K562 (cell line): ENCODE data around the gene LAGE3. TPM values are rescaled to one million over a fixed set of nuclear protein-coding genes. Genes with fewer than 3 reads are reported as not detected.
A peak's percentile ranks its signal among the peaks of the same experiment; 100 is the strongest.

ENCODE experiments used
- ATAC-seq: fragments of 200-7000 bp; cut with Tn5 transposase; 3 replicates; pipeline ENCODE4 v1.9.1; 2020; ENCODE audit warnings: moderate library complexity
- BruUV-seq: library from RNA; stranded (reverse); fragments of 400-500 nt; replicated peaks from 2 replicates; lab custom pipeline; 2021; lab: Mats Ljungman, UMichigan
- CTCF ChIA-PET: fragments of 300-600 bp; formaldehyde crosslinking; extraction: SDS; loops from one replicate; lab custom pipeline; 2021; ENCODE audit warnings: low intra/inter-chr PET ratio; lab: Yijun Ruan, JAX
- POLR2A ChIA-PET: fragments of 300-600, 350-650 bp; sonication (Branson Sonifier 250); formaldehyde crosslinking; extraction: SDS; loops from one replicate; lab custom pipeline; 2021; ENCODE audit warnings: antibody characterized with exemption, inconsistent platforms; lab: Yijun Ruan, JAX
- DNase-seq, 4 experiments: peaks; one replicate each; pipeline versions ENCODE4 v3.0.0 to v3.0.0-alpha.2; 2011 to 2018; ENCODE audit warnings: low spot score in 3 of 4, mixed read lengths in 3 of 4; ENCODE audit errors: extremely low read depth in 1 of 4
- FAIRE-seq: peaks from 2 replicates; lab custom pipeline; 2011; peaks lifted over from hg19 to GRCh38; lab: Jason Lieb, UNC
- H2AFZ ChIP-seq: 2 replicates; pipeline ENCODE4 v1.6.0; 2011; ENCODE audit warnings: low read depth, low read length, control low read depth, inconsistent platforms
- H3K27ac ChIP-seq: fragments of 200-600 bp; 3 replicates; pipeline ENCODE4 v1.8.0; 2011; ENCODE audit warnings: low read depth, mild to moderate bottlenecking, control low read depth, inconsistent platforms, low read length, moderate library complexity, mixed read lengths; ENCODE audit errors: extremely low read depth
- H3K27me3 ChIP-seq, 2 experiments: fragments of 300-600 bp in 1 of 2; 2 replicates in 1 of 2; 3 replicates in 1 of 2; pipeline versions ENCODE4 v1.6.0 to v1.8.0; 2011; ENCODE audit warnings: inconsistent platforms in 2 of 2, low read length in 2 of 2, mild to moderate bottlenecking in 1 of 2, mixed read lengths in 1 of 2, moderate library complexity in 1 of 2; ENCODE audit not compliant: control insufficient read depth in 2 of 2, insufficient read depth in 2 of 2
- H3K36me3 ChIP-seq: fragments of 300-600 bp; 3 replicates; pipeline ENCODE4 v1.8.0; 2011; ENCODE audit warnings: mild to moderate bottlenecking, low read length, inconsistent platforms; ENCODE audit not compliant: control insufficient read depth, insufficient read depth
- H3K4me1 ChIP-seq, 2 experiments: fragments of 200-600 bp in 1 of 2; replicated peaks in 1 of 2; 2 replicates in 1 of 2; 3 replicates in 1 of 2; pipeline versions ENCODE4 v1.5.1 to v1.8.0; 2011; ENCODE audit warnings: inconsistent platforms in 2 of 2, low read length in 2 of 2, mild to moderate bottlenecking in 1 of 2, mixed read lengths in 1 of 2, moderate library complexity in 1 of 2; ENCODE audit not compliant: control insufficient read depth in 2 of 2, insufficient read depth in 2 of 2
- H3K4me2 ChIP-seq: 2 replicates; pipeline ENCODE4 v1.6.1; 2011; ENCODE audit warnings: low read length, control low read depth, inconsistent platforms, mixed read lengths; ENCODE audit not compliant: insufficient read depth
- H3K4me3 ChIP-seq: fragments of 200-600 bp; sonication (generic), shearing (Covaris generic); 2 replicates; pipeline ENCODE4 v1.5.1; 2016; ENCODE audit warnings: control low read depth, inconsistent platforms
- H3K79me2 ChIP-seq: fragments of 200-600 bp; 3 replicates; pipeline ENCODE4 v1.8.0; 2011; ENCODE audit warnings: low read length, inconsistent platforms; ENCODE audit not compliant: control insufficient read depth, insufficient read depth
- H3K9ac ChIP-seq, 2 experiments: 2 replicates each; pipeline versions ENCODE4 v1.6.0 to v1.6.1; 2011; ENCODE audit warnings: low read depth in 2 of 2, low read length in 2 of 2, control low read depth in 1 of 2, inconsistent platforms in 1 of 2, mild to moderate bottlenecking in 1 of 2, mixed read lengths in 1 of 2; ENCODE audit not compliant: insufficient read depth in 1 of 2
- H3K9me1 ChIP-seq: one replicate; pipeline ENCODE4 v1.6.0; 2011; ENCODE audit warnings: inconsistent platforms, mild to moderate bottlenecking, low read length, moderate library complexity; ENCODE audit not compliant: control insufficient read depth, insufficient read depth
- H3K9me3 ChIP-seq: replicated peaks from 2 replicates; pipeline ENCODE4 v1.5.1; 2011; ENCODE audit warnings: low read depth, low read length, inconsistent platforms; ENCODE audit not compliant: control insufficient read depth, insufficient read depth
- H4K20me1 ChIP-seq: replicated peaks from 2 replicates; pipeline ENCODE4 v1.6.1; 2011; ENCODE audit warnings: low read length, inconsistent platforms, mixed read lengths; ENCODE audit not compliant: control insufficient read depth, insufficient read depth
- CHD2 ChIP-seq: IDR thresholded peaks from 2 replicates; pipeline ENCODE4 v1.6.1; 2011; ENCODE audit warnings: low read depth, low read length
- SRSF9 ChIP-seq: fragments of 200-400 bp; formaldehyde crosslinking; IDR thresholded peaks from 2 replicates; pipeline ENCODE4 v1.6.1; 2017; ENCODE audit warnings: low read depth, low read length, borderline replicate concordance
- WGBS: fragments of 100-300 bp; shearing (Covaris generic); methylation state at CpG from one replicate; pipeline ENCODE4 v1.1.6; 2016; ENCODE audit warnings: low coverage, mixed read lengths; ENCODE audit not compliant: insufficient coverage; ENCODE audit errors: missing lambda C conversion rate; 5-methylcytosine and 5-hydroxymethylcytosine counted together
- in situ Hi-C: fragments of 300-500 bp; cut with MboI; formaldehyde crosslinking; loops from 4 replicates; pipeline ENCODE4 v1.15.0; 2018; ENCODE audit warnings: inconsistent platforms, mixed read lengths
- intact Hi-C: fragments of 100-400 bp; cut with micrococcal nuclease; formaldehyde crosslinking; loops from 2 replicates; pipeline ENCODE4 v1.14.2; 2022
- polyA plus RNA-seq, 8 experiments: library from polyadenylated mRNA; depleted of rRNA in 4 of 8; stranded (reverse) in 5 of 8; unstranded in 3 of 8; fragments of >200 nt; fragmentation: Nextera tagmentation in 2 of 8; fragmentation: Illumina TruSeq in 1 of 8; extraction: Ambion mirVana in 2 of 8; extraction: Trizol in 1 of 8; gene quantifications; 2 replicates each; pipeline versions ENCODE4 v1.2.1 to v1.2.3, GENCODE V29; 2011 to 2014; ENCODE audit warnings: inconsistent platforms in 1 of 8, missing spikeins in 1 of 8
- total RNA-seq, 7 experiments: library from RNA; depleted of rRNA in 6 of 7; stranded (reverse); fragments of >200 nt in 6 of 7; fragmentation: Illumina TruSeq in 2 of 7; extraction: Trizol in 2 of 7; gene quantifications; 2 replicates each; pipeline versions ENCODE4 v1.2.1 to v1.2.3, GENCODE V29; 2011 to 2021; ENCODE audit warnings: low replicate concordance in 1 of 7
- TF ChIP-seq, protein P1 (sequence below): fragments of 450-650 bp; formaldehyde crosslinking; IDR thresholded peaks from 2 replicates; pipeline ENCODE4 v1.4.0; 2020; ENCODE audit warnings: mild to moderate bottlenecking, moderate library complexity
- TF ChIP-seq, protein P2 (sequence below): sonication (generic); formaldehyde crosslinking; IDR thresholded peaks from 2 replicates; pipeline ENCODE4 v1.8.0; 2022; ENCODE audit warnings: missing genetic modification reagents, mild to moderate bottlenecking, moderate library complexity, borderline replicate concordance

LAGE3 gene
- total and polyA plus RNA-seq, 9 of the 15 experiments (the other 6 are each of a cell fraction or from before 2014, with no cell fraction given), result 28.2 to 125 (median 35.8) TPM

DNA sequence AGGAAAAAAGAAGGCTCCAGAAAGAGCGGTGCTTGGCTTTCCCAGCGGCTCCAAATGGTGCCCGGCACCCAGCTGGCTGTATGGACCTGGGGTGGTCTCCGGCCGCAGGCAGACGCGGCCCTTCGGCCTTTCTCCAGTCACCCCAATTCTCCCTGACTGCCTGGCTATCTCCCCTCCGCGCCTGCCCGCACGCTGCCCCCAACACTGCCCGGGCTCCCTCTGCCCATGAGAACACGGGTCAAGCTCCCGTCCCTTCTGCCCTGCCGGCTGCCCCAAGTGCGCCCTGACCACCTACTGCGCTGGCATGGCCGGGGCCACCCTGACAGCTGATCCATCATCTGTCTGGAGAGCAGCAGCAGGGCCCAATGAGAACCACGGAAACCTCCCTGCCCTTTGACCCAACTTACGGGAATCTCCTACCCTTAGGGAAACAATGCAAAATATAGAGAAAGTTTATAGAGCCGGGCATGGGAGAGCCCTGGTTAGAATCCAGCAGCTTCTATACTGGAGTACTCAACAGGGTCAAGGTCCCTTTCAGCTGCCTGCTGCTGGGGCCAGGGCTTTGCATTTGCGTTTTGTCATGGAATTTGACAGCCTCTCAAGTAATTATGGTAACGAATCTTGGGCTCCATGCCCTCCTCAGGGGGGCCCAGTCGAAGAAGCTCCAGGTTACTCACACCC lies 38.2 kb upstream of the LAGE3 start:
- peak overlapping the region; percentile 98 for H2AFZ ChIP-seq
- H3K9me3 ChIP-seq, result no peaks in the 10 kb centered on the region
- BruUV-seq, result no TSS peak
- no peak for TF ChIP-seq SRSF9
- TF ChIP-seq CHD2, result no peak
- TF ChIP-seq, protein P1, sequence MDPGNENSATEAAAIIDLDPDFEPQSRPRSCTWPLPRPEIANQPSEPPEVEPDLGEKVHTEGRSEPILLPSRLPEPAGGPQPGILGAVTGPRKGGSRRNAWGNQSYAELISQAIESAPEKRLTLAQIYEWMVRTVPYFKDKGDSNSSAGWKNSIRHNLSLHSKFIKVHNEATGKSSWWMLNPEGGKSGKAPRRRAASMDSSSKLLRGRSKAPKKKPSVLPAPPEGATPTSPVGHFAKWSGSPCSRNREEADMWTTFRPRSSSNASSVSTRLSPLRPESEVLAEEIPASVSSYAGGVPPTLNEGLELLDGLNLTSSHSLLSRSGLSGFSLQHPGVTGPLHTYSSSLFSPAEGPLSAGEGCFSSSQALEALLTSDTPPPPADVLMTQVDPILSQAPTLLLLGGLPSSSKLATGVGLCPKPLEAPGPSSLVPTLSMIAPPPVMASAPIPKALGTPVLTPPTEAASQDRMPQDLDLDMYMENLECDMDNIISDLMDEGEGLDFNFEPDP (CRISPR knock-in tag), result no peak
- TF ChIP-seq, protein P2, sequence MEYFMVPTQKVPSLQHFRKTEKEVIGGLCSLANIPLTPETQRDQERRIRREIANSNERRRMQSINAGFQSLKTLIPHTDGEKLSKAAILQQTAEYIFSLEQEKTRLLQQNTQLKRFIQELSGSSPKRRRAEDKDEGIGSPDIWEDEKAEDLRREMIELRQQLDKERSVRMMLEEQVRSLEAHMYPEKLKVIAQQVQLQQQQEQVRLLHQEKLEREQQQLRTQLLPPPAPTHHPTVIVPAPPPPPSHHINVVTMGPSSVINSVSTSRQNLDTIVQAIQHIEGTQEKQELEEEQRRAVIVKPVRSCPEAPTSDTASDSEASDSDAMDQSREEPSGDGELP (CRISPR knock-in tag), result 0 out of 2 replicates have a peak, but pooled peaks have one; percentile 18
- TF ChIP-seq, all 486 proteins: peak for 1
- H3K27ac ChIP-seq, result peak overlapping the region; percentile 90
- ChIA-PET CTCF (no interaction called here), POLR2A (interaction anchor here (1.1 to 1.7 kb wide), 3 partner anchors 10 to 149 kb away, joined by 3 to 8 read pairs (median 3); partner anchors contain the start of gene SLC10A3)
- peaks cover 7% of the 10 kb centered on the region; the same call in 2 of the 3 replicates for H3K36me3 ChIP-seq
- intact Hi-C loops, result loop anchor here (5.0 kb wide), 1 partner anchor 35 kb away; no protein-coding TSS in a partner anchor
- 75% methylated on average over 14 of the region's 25 CpGs for WGBS
- H3K4me1 ChIP-seq, result peaks cover 13 to 32% of the 10 kb centered on the region in 2 experiments; a peak in 4 of 5 replicates
- DNase-seq, result no peak
- FAIRE-seq, result no peak
- ATAC-seq, result no peak
- no peaks in the 10 kb centered on the region for H3K27me3 ChIP-seq
- no peaks in the 10 kb centered on the region for H4K20me1 ChIP-seq
- H3K4me3 ChIP-seq, result no peak overlapping the region
- no peaks in the 10 kb centered on the region for H3K9me1 ChIP-seq
- in situ Hi-C loops, result no loop called here
- H3K4me2 ChIP-seq, result peak overlapping the region; percentile 99; the same call in 1 of the 2 replicates
- peaks cover 25% of the 10 kb centered on the region for H3K79me2 ChIP-seq
- peak overlapping the region; percentile 78 to 93 for H3K9ac ChIP-seq
